ENCODE data around the gene IDH3G. TPM values are rescaled to one million over a fixed set of nuclear protein-coding genes. Genes with fewer than 3 reads are reported as not detected.

Gene IDH3G
- polyA plus RNA-seq, 3 donors from 2014 or later, result 95.6 to 131 (median 118) TPM

DNA sequence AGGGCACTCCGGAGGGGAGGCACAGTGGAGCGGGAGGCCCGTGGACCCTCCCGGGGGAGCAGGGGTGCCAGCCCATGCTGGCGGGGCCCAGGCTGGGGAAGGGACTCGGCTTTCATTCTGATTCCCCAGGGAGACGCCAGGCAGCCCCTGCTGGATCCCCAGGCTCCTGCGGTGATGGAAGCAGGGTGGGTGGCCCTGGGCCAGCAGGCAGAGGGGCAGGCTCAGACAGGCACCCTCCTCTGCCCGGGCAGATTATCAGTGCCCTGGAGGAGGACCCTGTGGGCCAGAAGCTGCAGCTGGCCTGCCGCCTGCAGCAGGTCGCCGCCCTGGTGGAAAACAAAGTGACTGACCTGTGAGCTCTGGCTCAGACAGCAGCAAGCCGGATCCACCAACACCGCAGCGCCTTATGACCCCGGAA is 15.5 kb downstream of the IDH3G start:
- no peak for DNase-seq
- Mint-ChIP-seq H3K27me3 (ENCODE audit: low read depth in 3 of 3) (peaks cover 0 to 3% (median 1%) of the 10 kb centered on the region in 3 donors), H3K27ac (no peak overlapping the region), H3K4me1 (peaks cover 3 to 5% of the 10 kb centered on the region in 2 donors), H3K9me3 (no peaks in the 10 kb centered on the region), H3K36me3 (no peaks in the 10 kb centered on the region), H3K4me3 (no peak overlapping the region)

DNA sequence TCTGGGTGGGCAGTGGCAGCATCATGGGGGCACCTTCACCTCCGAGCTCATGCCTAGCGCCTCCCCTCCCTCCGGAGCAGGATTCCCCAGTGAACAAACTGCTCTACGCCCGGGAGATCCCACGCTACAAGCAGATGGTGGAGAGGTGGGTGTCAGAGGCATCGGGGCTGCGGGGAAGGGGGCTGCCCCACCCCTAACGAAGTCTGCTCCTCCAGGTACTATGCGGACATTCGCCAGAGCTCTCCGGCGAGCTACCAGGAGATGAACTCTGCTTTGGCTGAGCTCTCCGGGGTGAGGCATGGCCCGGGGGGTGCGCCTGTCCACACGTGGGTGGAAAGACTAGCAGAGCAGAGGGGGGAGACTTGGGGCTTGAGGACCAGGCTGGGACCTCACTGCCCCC is 16.0 kb downstream of the IDH3G start:
- Mint-ChIP-seq H3K9me3 (no peaks in the 10 kb centered on the region), H3K27me3 (ENCODE audit: low read depth in 3 of 3) (peaks cover 0 to 3% (median 1%) of the 10 kb centered on the region in 3 donors), H3K4me3 (no peak overlapping the region), H3K27ac (no peak overlapping the region), H3K36me3 (no peaks in the 10 kb centered on the region), H3K4me1 (peaks cover 3 to 5% of the 10 kb centered on the region in 2 donors)
- no peak for DNase-seq

DNA sequence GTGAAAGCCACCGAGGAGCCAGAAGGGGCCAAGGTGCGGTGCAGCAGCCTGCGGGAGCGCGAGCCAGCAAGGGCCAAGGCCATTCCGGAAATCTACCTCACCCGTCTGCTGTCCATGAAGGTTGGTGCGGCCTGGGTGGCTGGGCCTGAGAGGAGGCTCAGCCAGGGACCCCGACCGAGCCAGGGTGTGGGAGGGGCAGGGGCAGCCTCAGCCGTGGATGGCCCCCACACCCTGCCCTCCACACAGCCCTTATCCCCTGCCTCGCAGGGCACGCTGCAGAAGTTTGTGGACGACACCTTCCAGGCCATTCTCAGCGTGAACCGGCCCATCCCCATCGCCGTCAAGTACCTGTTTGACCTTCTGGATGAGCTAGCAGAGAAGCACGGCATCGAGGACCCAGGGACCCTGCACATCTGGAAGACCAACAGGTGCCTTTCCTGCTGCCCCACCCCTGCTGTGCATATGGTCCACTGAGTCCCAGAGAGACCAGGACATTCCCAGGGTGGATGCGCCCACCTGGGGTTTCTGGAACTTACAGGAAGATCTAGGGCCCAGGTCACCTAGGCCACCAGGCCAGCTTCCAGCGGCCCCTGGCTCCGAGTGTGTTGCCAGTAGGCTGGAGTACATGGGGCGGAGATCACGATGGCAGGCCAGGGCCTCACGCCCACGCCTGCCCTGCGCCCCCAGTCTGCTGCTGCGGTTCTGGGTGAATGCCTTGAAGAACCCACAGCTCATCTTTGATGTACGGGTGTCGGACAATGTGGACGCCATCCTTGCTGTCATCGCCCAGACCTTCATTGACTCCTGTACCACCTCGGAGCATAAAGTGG is 16.7 kb downstream of the IDH3G start:
- peaks cover 0 to 3% (median 1%) of the 10 kb centered on the region in 3 donors for H3K27me3 Mint-ChIP-seq (ENCODE audit: low read depth in 3 of 3)
- peaks cover 3 to 5% of the 10 kb centered on the region in 2 donors for H3K4me1 Mint-ChIP-seq
- H3K4me3 Mint-ChIP-seq, result no peak overlapping the region
- H3K36me3 Mint-ChIP-seq, result no peaks in the 10 kb centered on the region
- no peaks in the 10 kb centered on the region for H3K9me3 Mint-ChIP-seq
- DNase-seq, result no peak
- no peak overlapping the region for H3K27ac Mint-ChIP-seq

DNA sequence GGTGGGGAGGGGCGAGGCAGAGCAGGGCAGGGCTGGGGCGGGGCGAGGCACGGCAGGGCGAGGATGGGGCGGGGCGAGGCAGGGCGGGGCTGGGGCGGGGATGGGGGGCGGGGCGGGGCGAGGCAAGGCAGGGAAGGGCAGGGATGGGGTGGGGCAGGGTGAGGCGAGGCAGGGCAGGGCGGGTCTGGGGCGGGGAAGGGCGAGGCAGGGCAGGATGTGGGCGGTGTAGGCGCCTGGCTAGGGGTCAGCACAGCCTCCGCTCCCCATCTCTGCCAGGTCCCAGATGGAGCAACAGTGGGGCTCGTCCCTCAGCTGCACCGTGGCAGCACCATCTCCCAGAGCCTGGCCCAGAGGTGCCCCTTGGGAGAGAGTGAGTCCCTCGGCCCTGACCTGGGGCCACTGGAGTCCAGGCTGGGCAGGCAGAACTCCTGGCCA is 17.5 kb downstream of the IDH3G start:
- no peaks in the 10 kb centered on the region for H3K36me3 Mint-ChIP-seq
- DNase-seq, result no peak
- H3K4me3 Mint-ChIP-seq, result no peak overlapping the region
- peaks cover 0 to 3% (median 1%) of the 10 kb centered on the region in 3 donors for H3K27me3 Mint-ChIP-seq (ENCODE audit: low read depth in 3 of 3)
- H3K9me3 Mint-ChIP-seq, result no peaks in the 10 kb centered on the region
- peaks cover 3 to 5% of the 10 kb centered on the region in 2 donors for H3K4me1 Mint-ChIP-seq
- no peak overlapping the region for H3K27ac Mint-ChIP-seq

DNA sequence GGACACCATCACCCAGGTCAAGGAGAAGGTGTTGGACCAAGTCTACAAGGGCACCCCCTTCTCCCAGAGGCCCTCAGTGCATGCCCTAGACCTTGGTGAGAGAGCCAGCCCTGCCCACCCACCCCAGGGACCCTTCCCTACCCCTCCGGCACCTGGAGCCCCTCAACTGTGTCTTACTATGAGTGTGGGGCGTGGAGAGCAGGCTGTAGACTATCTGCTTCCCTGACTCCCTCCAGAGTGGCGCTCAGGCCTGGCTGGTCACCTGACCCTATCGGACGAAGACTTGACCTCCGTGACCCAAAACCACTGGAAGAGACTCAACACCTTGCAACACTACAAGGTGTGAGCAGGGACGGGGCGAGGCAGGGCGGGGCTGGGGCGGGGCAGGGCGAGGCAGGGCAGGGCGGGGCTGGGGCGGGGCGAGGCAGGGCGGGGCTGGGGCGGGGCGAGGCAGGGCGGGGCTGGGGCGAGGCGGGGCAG is 18.0 kb downstream of the IDH3G start:
- peaks cover 0 to 3% (median 1%) of the 10 kb centered on the region in 3 donors for H3K27me3 Mint-ChIP-seq (ENCODE audit: low read depth in 3 of 3)
- H3K4me3 Mint-ChIP-seq, result no peak overlapping the region
- H3K36me3 Mint-ChIP-seq, result no peaks in the 10 kb centered on the region
- H3K4me1 Mint-ChIP-seq, result peaks cover 3 to 5% of the 10 kb centered on the region in 2 donors
- DNase-seq, result no peak
- no peaks in the 10 kb centered on the region for H3K9me3 Mint-ChIP-seq
- H3K27ac Mint-ChIP-seq, result no peak overlapping the region

DNA sequence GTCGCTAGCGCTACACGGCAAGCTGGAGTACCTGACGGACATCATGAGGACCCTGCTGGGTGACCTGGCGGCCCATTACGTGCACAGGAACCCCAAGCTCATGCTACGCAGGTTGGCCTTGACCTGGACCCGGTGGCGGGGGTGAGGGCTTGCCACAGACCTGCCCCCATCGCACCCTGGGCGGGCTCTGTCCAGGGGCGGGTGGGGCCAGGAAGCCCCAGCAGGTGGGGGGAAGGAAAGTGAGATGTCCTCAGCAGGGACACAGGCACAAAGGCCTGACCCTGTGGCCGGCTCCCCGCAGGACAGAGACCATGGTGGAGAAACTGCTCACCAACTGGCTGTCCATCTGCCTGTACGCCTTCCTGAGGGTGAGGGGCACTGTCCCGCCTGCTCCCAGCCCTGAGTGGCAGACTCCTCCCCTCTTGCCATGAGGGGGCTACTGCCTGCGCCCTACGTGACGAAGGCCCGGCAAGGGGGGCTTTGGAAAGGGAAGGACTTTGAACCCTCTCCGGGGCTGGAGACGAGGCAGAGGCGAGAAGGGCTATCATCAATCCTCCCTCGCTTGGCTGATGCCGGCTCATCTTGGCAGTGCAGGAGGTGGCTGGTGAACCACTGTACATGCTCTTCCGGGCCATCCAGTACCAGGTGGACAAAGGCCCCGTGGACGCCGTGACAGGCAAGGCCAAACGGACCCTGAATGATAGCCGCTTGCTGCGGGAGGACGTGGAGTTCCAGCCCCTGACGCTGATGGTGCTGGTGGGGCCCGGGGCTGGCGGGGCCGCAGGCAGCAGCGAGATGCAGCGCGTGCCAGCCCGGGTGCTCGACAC is 18.7 kb downstream of the IDH3G start:
- DNase-seq, result no peak
- peaks cover 0 to 3% (median 1%) of the 10 kb centered on the region in 3 donors for H3K27me3 Mint-ChIP-seq (ENCODE audit: low read depth in 3 of 3)
- H3K9me3 Mint-ChIP-seq, result no peaks in the 10 kb centered on the region
- H3K4me3 Mint-ChIP-seq, result no peak overlapping the region
- no peaks in the 10 kb centered on the region for H3K36me3 Mint-ChIP-seq
- H3K27ac Mint-ChIP-seq, result no peak overlapping the region
- H3K4me1 Mint-ChIP-seq, result peaks cover 3 to 5% of the 10 kb centered on the region in 2 donors

DNA sequence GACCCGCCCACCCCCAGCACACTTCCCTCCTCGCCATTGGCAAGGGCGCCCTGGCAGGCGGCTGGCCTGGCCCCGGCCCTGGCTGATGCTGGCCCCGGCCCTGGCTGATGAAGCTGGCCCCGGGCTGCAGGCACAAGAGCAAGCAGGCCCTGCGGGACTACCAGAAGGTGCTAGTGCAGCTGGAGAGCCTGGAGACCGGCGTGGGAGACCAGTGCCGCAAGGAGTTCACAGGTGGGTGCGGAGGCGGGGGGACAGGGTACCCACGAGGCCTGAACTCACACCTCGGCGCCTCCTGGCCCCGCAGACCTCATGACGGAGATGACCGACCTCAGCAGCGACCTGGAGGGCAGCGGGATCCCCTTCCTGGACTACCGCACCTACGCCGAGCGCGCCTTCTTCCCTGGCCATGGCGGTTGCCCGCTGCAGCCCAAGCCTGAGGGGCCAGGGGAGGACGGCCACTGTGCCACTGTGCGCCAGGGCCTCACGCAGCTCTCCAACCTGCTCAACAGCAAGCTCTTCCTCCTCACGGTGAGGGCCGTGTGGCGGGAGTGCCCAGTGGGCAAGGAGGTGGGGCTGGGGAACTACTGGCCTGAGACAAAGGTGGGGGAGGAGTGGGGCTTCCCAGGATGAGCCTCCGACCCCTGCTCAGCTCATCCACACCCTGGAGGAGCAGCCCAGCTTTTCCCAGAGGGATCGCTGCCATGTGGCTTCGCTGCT is 19.4 kb downstream of the IDH3G start:
- Mint-ChIP-seq H3K27ac (no peak overlapping the region), H3K4me1 (no peaks in the 10 kb centered on the region), H3K4me3 (no peak overlapping the region), H3K9me3 (no peaks in the 10 kb centered on the region), H3K36me3 (no peaks in the 10 kb centered on the region), H3K27me3 (ENCODE audit: low read depth in 3 of 3) (peaks cover 0 to 1% (median under 1%) of the 10 kb centered on the region in 3 donors)
- no peak for DNase-seq

DNA sequence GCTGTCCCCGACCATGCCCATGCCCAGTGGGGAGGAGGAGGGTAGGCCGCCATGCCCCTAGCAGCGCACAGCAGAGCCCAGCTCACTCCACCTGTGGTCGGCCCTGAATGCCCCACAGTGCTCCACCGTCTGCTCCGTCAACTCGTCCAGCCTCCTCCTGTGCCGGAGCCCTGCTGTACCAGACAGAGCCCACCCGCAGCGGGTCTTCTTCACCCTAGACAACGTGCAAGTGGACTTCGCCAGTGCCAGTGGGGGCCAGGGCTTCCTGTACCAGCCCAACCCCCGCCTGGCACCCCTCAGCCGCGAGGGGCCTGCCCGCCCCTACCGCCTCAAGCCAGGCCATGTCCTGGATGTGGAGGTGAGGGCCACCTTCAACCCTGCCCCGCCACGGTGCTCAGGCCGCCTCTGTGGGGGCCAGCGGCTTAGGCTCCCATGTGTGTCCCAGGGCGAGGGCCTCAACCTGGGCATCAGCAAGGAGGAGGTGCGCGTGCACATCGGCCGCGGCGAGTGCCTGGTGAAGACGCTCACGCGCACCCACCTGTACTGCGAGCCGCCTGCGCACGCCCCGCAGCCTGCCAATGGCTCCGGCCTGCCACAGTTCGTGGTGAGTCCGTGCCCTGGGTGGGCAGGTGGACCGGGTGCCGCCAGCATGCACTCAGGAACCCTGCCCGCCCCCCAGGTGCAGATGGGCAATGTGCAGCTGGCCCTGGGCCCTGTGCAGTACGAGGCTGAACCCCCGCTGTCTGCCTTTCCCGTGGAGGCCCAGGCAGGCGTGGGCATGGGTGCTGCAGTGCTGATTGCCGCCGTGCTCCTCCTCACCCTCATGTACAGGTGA is 20.2 kb downstream of the IDH3G start:
- DNase-seq, result no peak
- Mint-ChIP-seq H3K4me3 (no peak overlapping the region), H3K9me3 (no peaks in the 10 kb centered on the region), H3K27me3 (ENCODE audit: low read depth in 3 of 3) (no peaks in the 10 kb centered on the region), H3K4me1 (no peaks in the 10 kb centered on the region), H3K36me3 (no peaks in the 10 kb centered on the region), H3K27ac (no peak overlapping the region)

- DNase-seq, result no peak
- H3K4me1 Mint-ChIP-seq, result no peaks in the 10 kb centered on the region
- H3K27me3 Mint-ChIP-seq (ENCODE audit: low read depth in 3 of 3), result no peaks in the 10 kb centered on the region
- H3K9me3 Mint-ChIP-seq, result no peaks in the 10 kb centered on the region
- no peak overlapping the region for H3K4me3 Mint-ChIP-seq
- no peak overlapping the region for H3K27ac Mint-ChIP-seq
- no peaks in the 10 kb centered on the region for H3K36me3 Mint-ChIP-seq
Observed at GRCh38 chrX:153773218-153773611, 21.0 kb downstream of the IDH3G start.

- no peak overlapping the region for H3K4me3 Mint-ChIP-seq
- H3K9me3 Mint-ChIP-seq, result no peaks in the 10 kb centered on the region
- no peak overlapping the region for H3K27ac Mint-ChIP-seq
- H3K27me3 Mint-ChIP-seq (ENCODE audit: low read depth in 3 of 3), result no peaks in the 10 kb centered on the region
- DNase-seq, result no peak
- no peaks in the 10 kb centered on the region for H3K36me3 Mint-ChIP-seq
- H3K4me1 Mint-ChIP-seq, result no peaks in the 10 kb centered on the region
Observed at GRCh38 chrX:153772316-153773217, 21.6 kb downstream of the IDH3G start.

- Mint-ChIP-seq H3K27me3 (ENCODE audit: low read depth in 3 of 3) (peaks cover 0 to 2% (median 0%) of the 10 kb centered on the region in 3 donors), H3K27ac (no peak overlapping the region), H3K4me1 (no peaks in the 10 kb centered on the region), H3K4me3 (no peak overlapping the region), H3K36me3 (no peaks in the 10 kb centered on the region), H3K9me3 (no peaks in the 10 kb centered on the region)
- DNase-seq, result no peak
Observed at GRCh38 chrX:153771415-153772315, 22.5 kb downstream of the IDH3G start.
